H1 (cell line): ENCODE results near the gene XDH. TPM values are rescaled to one million over a fixed set of nuclear protein-coding genes. Genes with fewer than 3 reads are reported as not detected.

ENCODE experiments used
- CTCF ChIA-PET: fragments of 300-600 bp; sonication (Branson Sonifier 250); formaldehyde crosslinking; loops from one replicate; lab custom pipeline; 2021; ENCODE audit not compliant: partially characterized antibody; lab: Charles Lee
- POLR2A ChIA-PET: fragments of 300-600 bp; sonication (Branson Sonifier 250); formaldehyde crosslinking; loops from one replicate; lab custom pipeline; 2021; ENCODE audit warnings: inconsistent platforms; ENCODE audit not compliant: partially characterized antibody; lab: Charles Lee
- DNase-seq, 2 experiments: peaks; one replicate each; pipeline versions ENCODE4 v3.0.0 to v3.0.0-alpha.2; 2010 to 2022; ENCODE audit warnings: low spot score in 2 of 2, low read depth in 1 of 2, mixed read lengths in 1 of 2
- FAIRE-seq: peaks from 2 replicates; lab custom pipeline; 2011; peaks lifted over from hg19 to GRCh38; lab: Jason Lieb, UNC
- H2AFZ ChIP-seq: 2 replicates; pipeline ENCODE4 v1.8.1; 2012; ENCODE audit warnings: low read length, inconsistent platforms
- H2AK5ac ChIP-seq: 2 replicates; pipeline ENCODE4 v1.6.1; 2013; ENCODE audit warnings: low read depth, low read length
- H2BK120ac ChIP-seq: replicated peaks from 2 replicates; pipeline ENCODE3; 2013; ENCODE audit warnings: low read depth, low read length, inconsistent platforms
- H2BK12ac ChIP-seq: 2 replicates; pipeline ENCODE4 v1.6.1; 2013; ENCODE audit warnings: low read depth, low read length
- H2BK15ac ChIP-seq: 2 replicates; pipeline ENCODE4 v1.6.1; 2013; ENCODE audit warnings: low read length
- H2BK20ac ChIP-seq: 2 replicates; pipeline ENCODE4 v1.6.1; 2013; ENCODE audit warnings: low read length
- H2BK5ac ChIP-seq: 2 replicates; pipeline ENCODE4 v1.6.1; 2013; ENCODE audit warnings: low read depth, low read length
- H3K14ac ChIP-seq: 2 replicates; pipeline ENCODE4 v1.6.1; 2013; ENCODE audit warnings: inconsistent platforms; ENCODE audit not compliant: insufficient read length
- H3K18ac ChIP-seq: 2 replicates; pipeline ENCODE4 v1.6.1; 2013; ENCODE audit warnings: low read length; ENCODE audit errors: extremely low read depth
- H3K23ac ChIP-seq: 2 replicates; pipeline ENCODE4 v1.6.1; 2013; ENCODE audit warnings: inconsistent platforms; ENCODE audit not compliant: insufficient read length
- H3K23me2 ChIP-seq: 2 replicates; pipeline ENCODE4 v1.6.1; 2013; ENCODE audit warnings: low read depth, low read length
- H3K27ac ChIP-seq: 2 replicates; pipeline ENCODE4 v1.6.1; 2011; ENCODE audit warnings: low read depth, low read length, inconsistent platforms
- H3K27me3 ChIP-seq, 4 experiments: replicated peaks in 1 of 4; 1 replicate in 1 of 4; 2 replicates in 3 of 4; pipeline versions ENCODE4 v1.6.1 to v1.8.1; 2011 to 2013; ENCODE audit warnings: low read length in 3 of 4, mild to moderate bottlenecking in 3 of 4, inconsistent platforms in 2 of 4, mixed read lengths in 2 of 4, moderate library complexity in 1 of 4; ENCODE audit not compliant: control insufficient read depth in 3 of 4, insufficient read depth in 3 of 4; ENCODE audit errors: extremely low read depth in 1 of 4
- H3K36me3 ChIP-seq, 4 experiments: 2 replicates each; pipeline versions ENCODE4 v1.6.1 to v1.8.1; 2011 to 2013; ENCODE audit warnings: mild to moderate bottlenecking in 4 of 4, low read length in 3 of 4, moderate library complexity in 2 of 4, control low read depth in 1 of 4, inconsistent platforms in 1 of 4; ENCODE audit not compliant: insufficient read depth in 4 of 4, control insufficient read depth in 2 of 4
- H3K4ac ChIP-seq: replicated peaks from 2 replicates; pipeline ENCODE3; 2013; ENCODE audit warnings: low read length, low read depth, mixed read lengths, inconsistent platforms; ENCODE audit not compliant: insufficient read length
- H3K4me1 ChIP-seq, 4 experiments: replicated peaks in 1 of 4; 1 replicate in 1 of 4; 2 replicates in 3 of 4; pipeline versions ENCODE4 v1.6.1 to v1.8.1; 2011 to 2013; ENCODE audit warnings: low read length in 3 of 4, inconsistent platforms in 2 of 4, mixed read lengths in 1 of 4; ENCODE audit not compliant: insufficient read depth in 4 of 4, control insufficient read depth in 3 of 4
- H3K4me2 ChIP-seq, 2 experiments: 2 replicates each; pipeline versions ENCODE4 v1.6.1 to v1.8.1; 2011 to 2013; ENCODE audit warnings: low read depth in 2 of 2, low read length in 2 of 2, control low read depth in 1 of 2, inconsistent platforms in 1 of 2, mild to moderate bottlenecking in 1 of 2; ENCODE audit not compliant: insufficient read depth in 1 of 2
- H3K4me3 ChIP-seq, 4 experiments: fragments of 200-600, 300-600 bp in 1 of 4; sonication (generic), shearing (Covaris generic), sonication (Bioruptor Twin) in 1 of 4; 2 replicates each; pipeline versions ENCODE4 v1.5.1 to v1.8.1; 2011 to 2016; ENCODE audit warnings: low read length in 4 of 4, low read depth in 3 of 4, control low read depth in 2 of 4, inconsistent platforms in 2 of 4, mild to moderate bottlenecking in 2 of 4, mixed read lengths in 1 of 4, moderate library complexity in 1 of 4; ENCODE audit not compliant: insufficient read depth in 2 of 4; ENCODE audit errors: extremely low read depth in 1 of 4
- H3K56ac ChIP-seq: replicated peaks from 2 replicates; pipeline ENCODE3; 2013; ENCODE audit warnings: low read depth, mild to moderate bottlenecking, mixed read lengths, low read length, inconsistent platforms; ENCODE audit not compliant: insufficient read length
- H3K79me1 ChIP-seq: 2 replicates; pipeline ENCODE4 v1.6.1; 2013; ENCODE audit warnings: low read depth, low read length, control low read depth
- H3K79me2 ChIP-seq, 2 experiments: 2 replicates each; pipeline versions ENCODE4 v1.6.1 to v1.8.1; 2012 to 2013; ENCODE audit warnings: low read length in 2 of 2, mild to moderate bottlenecking in 2 of 2, inconsistent platforms in 1 of 2; ENCODE audit not compliant: insufficient read depth in 2 of 2, control insufficient read depth in 1 of 2
- H3K9ac ChIP-seq, 4 experiments: replicated peaks in 1 of 4; 1 replicate in 1 of 4; 2 replicates in 3 of 4; pipeline versions ENCODE4 v1.6.1 to v1.8.1; 2011 to 2013; ENCODE audit warnings: low read depth in 3 of 4, low read length in 3 of 4, control low read depth in 2 of 4, mild to moderate bottlenecking in 2 of 4, moderate library complexity in 2 of 4, inconsistent platforms in 1 of 4; ENCODE audit errors: extremely low read depth in 1 of 4
- H3K9me3 ChIP-seq, 2 experiments: 2 replicates each; pipeline versions ENCODE4 v1.6.1 to v1.8.1; 2012 to 2013; ENCODE audit warnings: mild to moderate bottlenecking in 2 of 2, moderate library complexity in 2 of 2, control low read depth in 1 of 2, inconsistent platforms in 1 of 2, low read depth in 1 of 2, low read length in 1 of 2, mixed read lengths in 1 of 2; ENCODE audit not compliant: insufficient read depth in 2 of 2
- H4K20me1 ChIP-seq, 2 experiments: replicated peaks in 1 of 2; 2 replicates each; pipeline versions ENCODE3 to v1.8.1; 2011 to 2013; ENCODE audit warnings: inconsistent platforms in 2 of 2, low read length in 2 of 2, mild to moderate bottlenecking in 1 of 2; ENCODE audit not compliant: insufficient read depth in 2 of 2, control insufficient read depth in 1 of 2
- H4K5ac ChIP-seq: 2 replicates; pipeline ENCODE4 v1.6.1; 2013; ENCODE audit warnings: low read length, low read depth, mixed read lengths, inconsistent platforms; ENCODE audit not compliant: insufficient read length
- H4K8ac ChIP-seq: 2 replicates; pipeline ENCODE4 v1.8.0; 2013; ENCODE audit warnings: mild to moderate bottlenecking, moderate library complexity, low read length, inconsistent platforms; ENCODE audit not compliant: insufficient read depth; ENCODE audit errors: extremely low read depth
- H4K91ac ChIP-seq: replicated peaks from 2 replicates; pipeline ENCODE3; 2013; ENCODE audit warnings: low read length, mixed read lengths, inconsistent platforms; ENCODE audit not compliant: insufficient read length
- BRCA1 ChIP-seq: IDR thresholded peaks from 2 replicates; pipeline ENCODE4 v1.6.1; 2012; ENCODE audit warnings: low read depth, low read length, improper control_type of control experiment
- CBX8 ChIP-seq: fragments of 300-800, 300-1000 bp; sonication (generic); IDR thresholded peaks from 2 replicates; pipeline ENCODE4 v1.7.1; 2016; ENCODE audit warnings: low read depth, low read length, borderline replicate concordance
- EZH2 ChIP-seq: fragments of 200-600 bp; sonication (generic); IDR thresholded peaks from 2 replicates; pipeline ENCODE4 v1.7.1; 2012; ENCODE audit warnings: low read depth, mild to moderate bottlenecking, moderate library complexity, low read length, inconsistent platforms; ENCODE audit not compliant: severe bottlenecking
- FOSL1 ChIP-seq: IDR thresholded peaks from 2 replicates; pipeline ENCODE4 v1.6.1; 2011; ENCODE audit warnings: mild to moderate bottlenecking, low read depth, low read length, moderate library complexity; ENCODE audit not compliant: insufficient read depth
- JUND ChIP-seq: IDR thresholded peaks from 2 replicates; pipeline ENCODE4 v1.6.1; 2011; ENCODE audit warnings: mild to moderate bottlenecking, improper control_type of control experiment, low read length
- RAD21 ChIP-seq, 2 experiments: IDR thresholded peaks in 1 of 2; conservative IDR thresholded peaks in 1 of 2; 2 replicates each; pipeline ENCODE4 v1.6.1; 2011; ENCODE audit warnings: low read depth in 2 of 2, low read length in 2 of 2, improper control_type of control experiment in 1 of 2, inconsistent platforms in 1 of 2, mild to moderate bottlenecking in 1 of 2, moderate library complexity in 1 of 2
- RNF2 ChIP-seq: fragments of 200-900, 300-1000 bp; sonication (generic); IDR thresholded peaks from 2 replicates; pipeline ENCODE4 v1.7.1; 2016; ENCODE audit warnings: borderline replicate concordance, low read depth, mild to moderate bottlenecking, antibody characterized with exemption, low read length; ENCODE audit not compliant: poor library complexity, severe bottlenecking; ENCODE audit errors: missing control alignments
- RXRA ChIP-seq: IDR thresholded peaks from 2 replicates; pipeline ENCODE4 v1.6.1; 2011; ENCODE audit warnings: low read depth, mild to moderate bottlenecking, low read length, moderate library complexity; ENCODE audit not compliant: insufficient read depth
- SIRT6 ChIP-seq: IDR thresholded peaks from one replicate; pipeline ENCODE4 v1.7.1; 2012; ENCODE audit warnings: low read length, inconsistent platforms
- WGBS, 2 experiments: shearing (Covaris generic) in 1 of 2; methylation state at CpG; one replicate each; pipeline versions ENCODE4 v1.1.6 to v1.1.7; 2013 to 2015; ENCODE audit warnings: low lambda C conversion rate in 2 of 2, mixed read lengths in 2 of 2, inconsistent platforms in 1 of 2, low coverage in 1 of 2, missing lambda C conversion rate in 1 of 2; ENCODE audit not compliant: insufficient replicate concordance in 2 of 2, insufficient coverage in 1 of 2, insufficient read length in 1 of 2; ENCODE audit errors: extremely low coverage in 1 of 2, missing lambda C conversion rate in 1 of 2; 5-methylcytosine and 5-hydroxymethylcytosine counted together
- polyA plus RNA-seq, 7 experiments: library from polyadenylated mRNA; depleted of rRNA in 3 of 7; stranded (reverse) in 5 of 7; unstranded in 2 of 7; fragments of >200 nt in 5 of 7; fragments of 200-250 nt in 2 of 7; gene quantifications; 1 replicate in 5 of 7; 2 replicates in 1 of 7; 4 replicates in 1 of 7; pipeline versions ENCODE4 v1.2.1 to v1.2.3, GENCODE V29; 2011 to 2013; ENCODE audit warnings: missing spikeins in 2 of 7, mixed read lengths in 2 of 7
- total RNA-seq: library from RNA; stranded (reverse); fragmentation: NEBNext Ultra II Directional; extraction: Animal tissue kit (Norgen Biotek cat#: 25700); gene quantifications from 2 replicates; pipeline ENCODE4 v1.2.1, GENCODE V29; 2021
- TF ChIP-seq, protein P1 (sequence below), 3 experiments: IDR thresholded peaks; 1 replicate in 2 of 3; 2 replicates in 1 of 3; pipeline versions ENCODE4 v1.5.1 to v1.6.1; 2011; ENCODE audit warnings: low read length in 3 of 3, mild to moderate bottlenecking in 3 of 3, inconsistent platforms in 2 of 3, low read depth in 1 of 3, moderate library complexity in 1 of 3; ENCODE audit not compliant: insufficient read depth in 1 of 3; ENCODE audit errors: control extremely low read depth in 1 of 3

The XDH gene
- total and polyA plus RNA-seq, 2 of the 8 experiments (the other 6 are each of a cell fraction or from before 2014, with no cell fraction given), result 0.68 to 1.2 TPM

DNA sequence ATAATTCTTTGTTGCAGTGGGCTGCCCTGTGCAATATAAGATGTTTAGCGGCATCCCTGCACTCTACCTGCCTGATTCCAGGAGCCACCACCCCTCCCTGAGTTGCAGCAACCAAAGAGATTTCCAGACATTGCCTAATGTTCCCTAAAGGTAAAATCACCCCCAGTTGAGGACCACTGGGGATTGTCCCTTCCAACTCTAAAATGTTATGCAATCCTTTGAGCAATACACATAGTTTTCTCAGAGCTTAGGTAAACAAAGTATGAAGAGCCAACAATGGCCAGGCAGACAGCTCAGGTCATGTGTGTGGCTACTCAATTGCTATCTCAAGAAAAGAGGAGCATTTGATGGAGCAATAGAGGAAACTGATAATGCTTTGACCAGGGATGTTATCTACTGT, 87.0 kb downstream of the XDH start:
- Histone ChIP-seq H3K27me3 (no peaks in the 10 kb centered on the region; a peak in 2 of 7 replicates), H2AFZ (no peak overlapping the region), H3K4me2 (no peak overlapping the region), H3K9me3 (no peaks in the 10 kb centered on the region), H3K14ac (no peak overlapping the region), H3K23ac (no peak overlapping the region), H3K18ac (no peak overlapping the region), H3K56ac (no peak overlapping the region), H3K79me1 (no peaks in the 10 kb centered on the region), H3K27ac (no peak overlapping the region), H3K4me1 (no peaks in the 10 kb centered on the region), H2BK20ac (no peak overlapping the region), H4K20me1 (no peaks in the 10 kb centered on the region), H4K91ac (no peak overlapping the region), H2BK5ac (no peak overlapping the region), H2BK120ac (no peak overlapping the region), H2BK12ac (no peak overlapping the region), H2BK15ac (no peak overlapping the region), H4K5ac (no peak overlapping the region), H3K9ac (no peak overlapping the region), H3K36me3 (no peaks in the 10 kb centered on the region), H3K79me2 (no peaks in the 10 kb centered on the region), H2AK5ac (no peak overlapping the region), H4K8ac (no peak overlapping the region), H3K23me2 (no peaks in the 10 kb centered on the region), H3K4ac (no peak overlapping the region), H3K4me3 (no peak overlapping the region)
- whole genome bisulfite sequencing, 2 experiments, result 87% methylated on average over 1 of the region's 1 CpG; no CpG with 5 or more reads in 1 of the 2 experiments
- ChIA-PET POLR2A (no interaction called here), CTCF (interaction anchor here (1.7 kb wide), 1 partner anchor 60 kb away, joined by 3 read pairs; no protein-coding TSS in a partner anchor)
- FAIRE-seq (no peak), DNase-seq (peak in 1 of 2 experiments; percentile 4)
- TF ChIP-seq FOSL1 (no peak), JUND (no peak), EZH2 (no peak), RXRA (no peak), RNF2 (no peak), RAD21 (IDR thresholded peaks at IDR 0.05 in 1 of 2, conservative IDR thresholded peaks at IDR 0.05 in 1 of 2; ENCODE audit: low read depth in 2 of 2, low read length in 2 of 2) (no peak), BRCA1 (no peak), SIRT6 (no peak), CBX8 (no peak)
- TF ChIP-seq, protein P1, sequence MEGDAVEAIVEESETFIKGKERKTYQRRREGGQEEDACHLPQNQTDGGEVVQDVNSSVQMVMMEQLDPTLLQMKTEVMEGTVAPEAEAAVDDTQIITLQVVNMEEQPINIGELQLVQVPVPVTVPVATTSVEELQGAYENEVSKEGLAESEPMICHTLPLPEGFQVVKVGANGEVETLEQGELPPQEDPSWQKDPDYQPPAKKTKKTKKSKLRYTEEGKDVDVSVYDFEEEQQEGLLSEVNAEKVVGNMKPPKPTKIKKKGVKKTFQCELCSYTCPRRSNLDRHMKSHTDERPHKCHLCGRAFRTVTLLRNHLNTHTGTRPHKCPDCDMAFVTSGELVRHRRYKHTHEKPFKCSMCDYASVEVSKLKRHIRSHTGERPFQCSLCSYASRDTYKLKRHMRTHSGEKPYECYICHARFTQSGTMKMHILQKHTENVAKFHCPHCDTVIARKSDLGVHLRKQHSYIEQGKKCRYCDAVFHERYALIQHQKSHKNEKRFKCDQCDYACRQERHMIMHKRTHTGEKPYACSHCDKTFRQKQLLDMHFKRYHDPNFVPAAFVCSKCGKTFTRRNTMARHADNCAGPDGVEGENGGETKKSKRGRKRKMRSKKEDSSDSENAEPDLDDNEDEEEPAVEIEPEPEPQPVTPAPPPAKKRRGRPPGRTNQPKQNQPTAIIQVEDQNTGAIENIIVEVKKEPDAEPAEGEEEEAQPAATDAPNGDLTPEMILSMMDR (IDR thresholded peaks at IDR 0.05; ENCODE audit: control extremely low read depth in 1 of 3, insufficient read depth in 1 of 3, low read depth in 1 of 3, low read length in 3 of 3), result no peak
